NCI-H2227 (cell line): ENCODE measurements around the gene HIVEP1.
A peak's percentile ranks its signal among the peaks of the same experiment; 100 is the strongest.

Experiments
- DNase-seq: peaks from one replicate; lab custom pipeline; 2025; ENCODE audit not compliant: unreplicated experiment; lab: John Stamatoyannopoulos, UW

Gene HIVEP1

GRCh38 chr6:12017263-12017662 lies 5.2 kb downstream of the HIVEP1 start:
- no peak for DNase-seq

- no peak for DNase-seq
These were observed 5.8 kb downstream of the HIVEP1 start for GRCh38 chr6:12017876-12018401.

- no peak for DNase-seq
These were observed 8.2 kb downstream of the HIVEP1 start for GRCh38 chr6:12020187-12020791.

DNA sequence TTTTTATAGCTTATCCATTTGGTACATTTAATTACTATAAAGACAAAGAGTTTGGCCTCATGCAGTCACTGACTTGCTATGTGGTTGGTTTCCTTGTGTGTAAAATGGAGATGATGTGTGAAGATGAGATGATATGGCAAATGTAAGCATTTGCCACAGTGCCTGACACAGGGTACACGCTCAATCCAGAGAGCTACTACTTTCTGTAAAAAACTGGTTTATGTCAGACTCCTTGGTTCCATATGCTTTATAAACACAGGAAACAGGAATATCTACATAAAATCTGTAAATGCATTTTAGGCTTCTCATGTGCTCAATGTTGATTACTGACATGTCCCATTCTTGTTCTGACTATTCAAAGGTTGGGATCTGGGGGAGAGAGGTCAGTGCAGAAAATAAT lies 10.4 kb downstream of the HIVEP1 start:
- no peak for DNase-seq

DNA sequence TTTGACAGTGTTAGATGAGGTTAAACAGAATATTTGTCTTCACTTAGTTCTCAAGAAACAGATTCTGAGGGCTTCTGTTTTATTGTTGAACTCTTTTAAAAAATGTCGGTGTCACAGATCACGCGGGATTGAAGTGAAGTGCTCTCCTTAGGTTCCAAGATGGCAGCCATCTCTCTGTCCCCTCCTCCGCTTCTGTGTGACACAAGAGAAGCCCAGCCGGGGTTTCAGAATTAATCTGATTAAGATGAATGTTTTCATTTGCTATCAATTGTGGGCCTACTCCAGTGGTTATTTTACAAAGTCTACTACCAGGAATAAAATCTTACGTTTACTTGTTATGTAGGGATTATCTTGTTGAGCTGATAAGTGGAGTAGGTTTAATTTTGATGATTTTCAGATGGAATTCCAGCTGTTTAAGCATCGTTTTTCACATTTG lies 10.9 kb downstream of the HIVEP1 start:
- DNase-seq, result peak; percentile 76

GRCh38 chr6:12024216-12024615 lies 12.1 kb downstream of the HIVEP1 start:
- DNase-seq, result no peak

GRCh38 chr6:12024699-12025434 lies 12.8 kb downstream of the HIVEP1 start:
- no peak for DNase-seq

- no peak for DNase-seq
These were observed 14.0 kb downstream of the HIVEP1 start for GRCh38 chr6:12026120-12026519.

- no peak for DNase-seq
These were observed 14.7 kb downstream of the HIVEP1 start for GRCh38 chr6:12026833-12027232.

- DNase-seq, result no peak
These were observed 16.1 kb downstream of the HIVEP1 start for GRCh38 chr6:12028213-12028612.

GRCh38 chr6:12029979-12030737 lies 18.0 kb downstream of the HIVEP1 start:
- DNase-seq, result no peak

- DNase-seq, result no peak
These were observed 19.0 kb downstream of the HIVEP1 start for GRCh38 chr6:12030993-12031550.

DNA sequence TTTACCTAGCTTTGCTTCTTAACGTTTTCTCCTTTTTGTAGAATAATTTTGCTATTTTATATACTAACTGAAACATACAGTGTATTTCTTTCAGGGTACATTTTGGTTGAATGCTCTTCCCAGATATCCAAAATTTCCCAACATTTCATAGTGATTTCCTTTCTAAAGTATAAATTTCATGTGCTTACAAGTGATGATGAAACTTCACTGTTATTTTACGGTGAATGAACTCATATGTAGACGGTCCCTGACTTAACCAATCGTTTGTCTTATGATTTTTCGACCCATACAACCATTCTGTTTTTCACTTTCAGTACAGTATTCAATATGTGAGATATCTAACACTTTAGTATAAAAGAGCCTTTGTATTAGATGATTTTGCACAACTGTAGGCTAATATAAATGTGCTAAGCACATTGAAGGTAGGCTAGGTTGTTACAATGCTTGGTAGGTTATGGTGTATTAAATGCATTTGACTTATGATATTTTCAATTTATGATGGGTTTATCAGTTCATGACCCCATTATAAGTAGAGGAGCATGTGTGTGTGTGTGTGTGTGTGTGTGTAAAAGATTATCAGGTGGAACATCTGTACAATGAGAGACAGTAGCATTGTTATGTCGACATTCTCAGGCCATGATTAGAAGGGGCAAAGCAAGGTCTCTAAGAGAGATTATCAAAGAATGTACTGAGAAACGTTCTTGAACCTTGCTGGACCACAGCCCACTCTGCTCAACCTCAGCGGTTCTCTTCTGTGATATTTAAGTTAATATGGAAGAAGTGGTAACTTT lies 20.9 kb downstream of the HIVEP1 start:
- DNase-seq, result no peak

GRCh38 chr6:12033770-12034169 lies 21.7 kb downstream of the HIVEP1 start:
- no peak for DNase-seq

- DNase-seq, result no peak
These were observed 22.2 kb downstream of the HIVEP1 start for GRCh38 chr6:12034349-12034748.

DNA sequence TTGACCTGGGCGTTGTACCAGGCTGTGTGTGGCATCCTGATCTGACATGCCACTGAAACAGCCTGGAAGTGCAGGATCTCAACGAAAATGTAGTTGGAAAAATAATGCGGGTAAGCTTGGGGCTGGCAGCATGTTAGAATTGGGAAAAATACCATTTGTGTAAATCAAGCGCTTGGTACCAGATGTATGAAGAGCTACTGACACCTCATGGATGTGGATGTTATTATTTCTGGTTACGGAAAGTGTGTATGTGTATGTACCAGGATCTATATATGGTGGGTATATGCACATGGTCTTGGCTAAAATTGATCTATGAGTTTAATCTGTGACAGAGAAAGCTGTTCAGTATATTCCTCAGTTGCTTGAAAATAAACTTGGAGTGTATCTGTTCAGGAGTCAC lies 22.7 kb downstream of the HIVEP1 start:
- no peak for DNase-seq

- DNase-seq, result no peak
These were observed 24.7 kb downstream of the HIVEP1 start for GRCh38 chr6:12036766-12037165.

DNA sequence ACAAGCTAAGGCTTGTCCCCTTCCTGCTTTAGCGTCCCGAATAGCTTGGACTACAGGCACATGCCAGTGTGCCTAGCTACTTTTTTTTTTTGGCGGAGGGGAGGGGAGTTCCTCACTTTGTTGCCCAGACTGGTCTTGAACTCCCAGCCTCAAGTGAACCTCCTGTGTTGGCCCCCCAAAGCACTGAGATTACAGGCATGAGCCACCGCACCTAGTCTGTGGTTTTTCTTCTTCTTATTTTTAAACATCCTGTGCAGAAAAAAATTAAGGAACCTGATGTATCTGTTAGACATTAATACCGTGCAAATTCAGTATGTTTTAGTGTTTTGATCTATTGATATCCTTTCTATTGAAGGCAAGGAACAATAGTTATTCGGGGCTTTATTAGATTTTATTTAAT lies 25.7 kb downstream of the HIVEP1 start:
- no peak for DNase-seq

- DNase-seq, result peak; percentile 78
These were observed 27.7 kb downstream of the HIVEP1 start for GRCh38 chr6:12039540-12040459.

GRCh38 chr6:12047304-12047703 lies 35.2 kb downstream of the HIVEP1 start:
- DNase-seq, result no peak
